Measurements from ENCODE around the gene SUPT4H1.

Gene SUPT4H1

GRCh38 chr17:58328195-58329034 is 23.6 kb downstream of the SUPT4H1 start, which contains the start of gene TSPOAP1:
Gene TSPOAP1, minus strand, starts transcription at chr17:58328795. Its CDS starts 875 bp downstream, at chr17:58327920.
- peak in 4 of 5 donors; percentile 44 to 90 (median 53) for DNase-seq

- peak in 1 of 5 donors; percentile 29 for DNase-seq
These were observed 24.4 kb downstream of the SUPT4H1 start for GRCh38 chr17:58327363-58328194.

GRCh38 chr17:58326609-58327362 is 25.2 kb downstream of the SUPT4H1 start:
- DNase-seq, result no peak

DNA sequence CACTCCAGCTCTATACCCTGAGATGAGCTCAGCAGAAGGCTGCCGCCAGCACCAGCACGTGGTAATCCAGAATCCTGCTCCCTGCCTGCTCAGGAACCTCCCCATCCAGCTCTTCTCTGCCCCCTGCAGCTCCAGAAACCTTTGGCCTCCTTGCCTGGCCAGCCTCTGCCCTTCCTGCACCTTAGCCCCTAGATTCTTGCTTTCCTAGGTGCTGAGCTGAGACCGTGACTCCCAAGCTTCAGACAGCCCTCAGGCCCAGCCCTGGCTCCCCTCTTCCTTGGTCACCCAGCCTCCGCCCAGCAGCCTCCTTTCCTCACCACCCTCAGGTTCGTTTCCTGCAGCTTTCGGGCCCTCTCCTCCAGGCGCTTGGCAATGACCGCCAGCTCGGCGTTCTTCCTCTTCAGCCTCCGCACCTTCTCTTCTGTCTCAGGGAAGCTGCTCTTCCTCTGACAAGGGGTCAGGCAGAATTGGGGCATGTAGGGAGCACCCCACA is 26.0 kb downstream of the SUPT4H1 start:
- no peak for DNase-seq

- no peak for DNase-seq
These were observed 26.7 kb downstream of the SUPT4H1 start for GRCh38 chr17:58325289-58325726.

DNA sequence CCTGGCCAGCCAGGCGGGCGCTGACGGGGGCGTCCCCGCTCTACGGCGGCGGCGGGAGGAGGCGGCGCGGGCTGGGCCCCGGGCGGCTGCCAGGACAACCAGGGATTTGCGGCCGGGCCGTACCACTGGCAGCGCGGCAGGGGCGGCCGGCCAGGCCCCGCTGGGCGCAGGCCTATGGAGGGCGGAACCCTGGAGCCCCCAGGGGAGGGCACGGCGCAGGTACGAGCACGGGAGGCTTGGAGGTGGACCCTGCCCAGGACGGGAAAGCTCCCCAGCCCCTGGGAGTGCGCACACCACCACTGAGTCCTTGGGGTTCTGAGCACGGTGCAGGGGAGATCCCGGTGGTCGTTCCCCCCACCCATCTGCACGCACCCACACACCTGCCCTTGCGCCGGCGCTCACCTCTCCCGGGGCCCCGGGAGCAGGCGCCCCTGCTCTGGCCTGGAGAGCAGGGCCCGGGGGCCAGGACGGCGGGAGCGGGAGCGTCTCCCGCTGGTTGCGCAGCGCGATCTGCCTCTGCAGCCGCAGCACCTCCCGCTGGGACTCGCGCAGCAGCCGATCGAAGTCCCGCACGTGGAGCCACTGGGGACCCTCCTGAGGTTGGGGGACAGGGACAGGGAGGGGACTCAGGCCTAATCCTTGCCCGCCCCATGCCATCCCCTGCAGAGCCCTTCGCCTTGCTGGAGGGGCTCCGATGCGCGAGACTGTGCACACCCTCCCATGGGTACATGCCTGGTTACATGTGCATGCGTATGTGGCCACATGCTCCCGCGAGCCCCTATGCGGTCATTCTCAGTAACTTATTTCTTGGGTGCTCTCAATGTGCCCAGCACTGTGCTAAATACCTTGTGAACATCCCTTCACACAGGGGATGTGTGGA is 27.4 kb downstream of the SUPT4H1 start:
- no peak for DNase-seq

DNA sequence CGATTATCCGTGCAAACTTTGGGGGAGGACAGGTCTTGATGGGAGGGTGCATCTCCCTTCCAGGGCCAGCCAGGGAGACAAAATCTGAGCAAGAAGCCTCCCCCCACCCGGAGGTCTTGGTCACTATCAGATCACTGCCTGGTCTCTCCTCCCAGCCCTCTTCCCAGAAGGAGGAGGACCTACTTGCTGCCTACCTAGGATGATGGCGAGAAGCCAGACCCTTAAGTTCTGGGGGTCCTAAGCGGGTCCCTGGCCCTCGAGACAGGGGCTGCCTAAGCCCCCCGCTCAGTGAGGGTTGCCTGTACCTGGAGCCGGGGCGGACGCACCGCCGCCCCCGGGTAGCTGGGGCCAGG is 28.0 kb downstream of the SUPT4H1 start:
- no peak for DNase-seq

- no peak for DNase-seq
These were observed 28.5 kb downstream of the SUPT4H1 start for GRCh38 chr17:58323366-58324055.

DNA sequence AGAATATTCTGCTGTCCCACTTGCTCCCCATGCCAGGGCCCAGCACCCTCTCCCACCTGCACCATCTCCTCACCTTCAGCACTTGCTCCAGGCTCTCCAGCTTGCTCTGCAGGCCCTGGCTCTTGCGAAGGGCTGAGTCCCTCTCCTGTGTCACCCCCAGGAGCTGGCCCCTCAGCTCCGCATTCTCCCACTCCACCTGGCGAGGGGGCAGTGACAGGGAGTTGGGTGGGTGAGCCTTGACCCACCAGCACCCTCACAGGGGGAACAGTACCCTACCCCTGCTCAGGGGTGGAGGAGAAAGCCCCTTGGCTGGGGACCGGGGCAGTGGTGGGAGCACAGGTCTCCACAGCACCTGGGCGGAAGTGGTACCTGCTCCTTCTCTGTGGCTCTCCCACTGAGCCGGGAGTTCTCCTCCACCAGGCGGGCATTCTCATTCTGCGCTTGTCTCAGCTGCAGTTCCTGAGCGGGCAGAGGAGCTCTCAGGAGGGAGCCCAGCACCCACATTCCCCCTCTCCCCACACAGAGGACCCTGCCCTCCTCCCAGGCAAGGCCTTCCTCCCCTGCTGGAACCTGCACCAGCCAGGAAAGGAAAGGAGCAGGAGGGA is 29.3 kb downstream of the SUPT4H1 start:
- DNase-seq, result no peak

GRCh38 chr17:58321571-58322525 is 30.2 kb downstream of the SUPT4H1 start:
- DNase-seq, result no peak

- DNase-seq, result no peak
These were observed 31.3 kb downstream of the SUPT4H1 start for GRCh38 chr17:58320570-58321323.

DNA sequence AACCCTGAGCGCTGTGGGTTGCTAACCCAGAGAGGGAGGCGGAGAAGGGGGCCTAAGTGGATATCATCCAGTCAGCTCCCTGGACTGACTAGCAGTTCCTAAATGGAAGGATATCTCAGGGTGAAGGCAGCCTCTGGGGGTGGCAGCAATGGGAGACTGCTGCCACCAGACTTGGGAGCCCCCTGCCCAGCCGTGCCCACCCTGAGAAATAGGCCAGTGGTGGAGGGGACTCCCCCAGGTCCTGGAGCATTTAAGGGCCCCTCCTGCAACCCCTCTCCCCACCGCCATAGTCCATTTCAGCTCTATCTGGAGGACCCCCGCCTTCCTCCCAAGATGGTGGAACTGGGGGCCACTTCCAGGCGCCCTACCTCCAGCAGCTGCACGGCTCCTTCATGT is 31.8 kb downstream of the SUPT4H1 start:
- DNase-seq, result no peak

GRCh38 chr17:58319173-58320162 is 32.5 kb downstream of the SUPT4H1 start:
- no peak for DNase-seq

GRCh38 chr17:58318627-58319172 is 33.3 kb downstream of the SUPT4H1 start:
- DNase-seq, result no peak

GRCh38 chr17:58318065-58318481 is 33.9 kb downstream of the SUPT4H1 start:
- DNase-seq, result peak in 1 of 5 donors; percentile 6

- DNase-seq, result peak in 4 of 5 donors; percentile 51 to 84 (median 66)
These were observed 34.5 kb downstream of the SUPT4H1 start for GRCh38 chr17:58317421-58318064.

Data from T-helper 1 cell (primary cell).